Thyroid gland (tissue), 4 donors: ENCODE measurements around the gene NFIB.

ENCODE experiments used
- POLR2A ChIP-seq, 2 donors: fragments of 450-650 bp; IDR thresholded peaks; one replicate each; pipeline ENCODE4 v1.6.1; 2017; ENCODE audit warnings: antibody characterized with exemption in 2 of 2, mild to moderate bottlenecking in 2 of 2, moderate library complexity in 1 of 2
- TF ChIP-seq, protein P1 (sequence below), 6 experiments: fragments of 200-600 bp in 3 of 6; fragments of 450-650 bp in 3 of 6; sonication (generic) in 3 of 6; IDR thresholded peaks; one replicate each; pipeline ENCODE4 v1.5.1; 2016 to 2019; ENCODE audit warnings: antibody characterized with exemption in 6 of 6, mild to moderate bottlenecking in 2 of 6, inconsistent platforms in 1 of 6, moderate library complexity in 1 of 6

DNA sequence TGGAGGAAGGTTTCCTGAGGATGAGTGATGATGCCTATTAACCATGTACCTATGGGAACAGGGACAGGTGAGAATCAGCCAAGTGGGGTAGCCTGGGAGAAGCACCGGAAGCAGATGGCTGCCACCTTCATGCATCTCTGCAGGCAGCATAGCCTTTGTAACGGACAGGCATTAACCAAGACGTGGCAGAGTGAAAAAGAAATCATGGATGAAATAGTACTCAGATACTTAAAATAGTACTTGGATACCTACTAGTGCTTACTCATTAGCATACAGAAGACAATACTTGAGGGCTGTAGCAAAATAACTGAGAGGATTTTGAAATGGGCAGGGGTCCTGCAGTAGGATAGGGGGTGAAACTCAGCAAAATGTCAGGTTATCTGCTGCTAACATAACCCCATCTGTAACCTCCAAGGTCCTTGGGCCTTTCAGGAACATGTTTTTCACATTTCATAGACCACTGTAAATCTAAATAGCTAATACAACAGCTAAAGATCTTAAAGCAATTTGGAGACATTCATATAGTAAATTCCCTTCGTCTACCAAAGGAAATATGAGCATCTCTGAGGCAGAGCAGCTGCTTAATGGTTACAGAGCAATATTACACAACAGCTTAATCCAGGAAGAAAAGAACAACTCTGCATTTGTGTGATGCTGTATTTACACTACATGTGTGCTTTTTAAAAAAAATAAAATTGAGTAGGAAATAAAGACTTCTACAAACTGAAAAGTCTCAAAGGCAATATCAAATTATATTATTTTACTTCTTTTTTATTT lies 154.3 kb downstream of the NFIB start:
- TF ChIP-seq, protein P1, sequence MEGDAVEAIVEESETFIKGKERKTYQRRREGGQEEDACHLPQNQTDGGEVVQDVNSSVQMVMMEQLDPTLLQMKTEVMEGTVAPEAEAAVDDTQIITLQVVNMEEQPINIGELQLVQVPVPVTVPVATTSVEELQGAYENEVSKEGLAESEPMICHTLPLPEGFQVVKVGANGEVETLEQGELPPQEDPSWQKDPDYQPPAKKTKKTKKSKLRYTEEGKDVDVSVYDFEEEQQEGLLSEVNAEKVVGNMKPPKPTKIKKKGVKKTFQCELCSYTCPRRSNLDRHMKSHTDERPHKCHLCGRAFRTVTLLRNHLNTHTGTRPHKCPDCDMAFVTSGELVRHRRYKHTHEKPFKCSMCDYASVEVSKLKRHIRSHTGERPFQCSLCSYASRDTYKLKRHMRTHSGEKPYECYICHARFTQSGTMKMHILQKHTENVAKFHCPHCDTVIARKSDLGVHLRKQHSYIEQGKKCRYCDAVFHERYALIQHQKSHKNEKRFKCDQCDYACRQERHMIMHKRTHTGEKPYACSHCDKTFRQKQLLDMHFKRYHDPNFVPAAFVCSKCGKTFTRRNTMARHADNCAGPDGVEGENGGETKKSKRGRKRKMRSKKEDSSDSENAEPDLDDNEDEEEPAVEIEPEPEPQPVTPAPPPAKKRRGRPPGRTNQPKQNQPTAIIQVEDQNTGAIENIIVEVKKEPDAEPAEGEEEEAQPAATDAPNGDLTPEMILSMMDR (IDR thresholded peaks at IDR 0.05) = no peak
- no peak for TF ChIP-seq POLR2A (IDR thresholded peaks at IDR 0.05)
